H1 (cell line): ENCODE results near the gene PLEKHG4.

ENCODE experiments used
- ATF2 ChIP-seq: IDR thresholded peaks from 2 replicates; pipeline ENCODE4 v1.6.1; 2012; ENCODE audit warnings: low read length, inconsistent platforms
- CBX5 ChIP-seq: fragments of 300-800, 300-1000 bp; sonication (generic); IDR thresholded peaks from 2 replicates; pipeline ENCODE4 v1.7.1; 2016; ENCODE audit warnings: antibody characterized with exemption, low read length, low read depth
- CTCF ChIP-seq, 3 experiments: IDR thresholded peaks; 1 replicate in 2 of 3; 2 replicates in 1 of 3; pipeline versions ENCODE4 v1.5.1 to v1.6.1; 2011; ENCODE audit warnings: low read length in 3 of 3, mild to moderate bottlenecking in 3 of 3, inconsistent platforms in 2 of 3, low read depth in 1 of 3, moderate library complexity in 1 of 3; ENCODE audit not compliant: insufficient read depth in 1 of 3; ENCODE audit errors: control extremely low read depth in 1 of 3
- EZH2 ChIP-seq: fragments of 200-600 bp; sonication (generic); IDR thresholded peaks from 2 replicates; pipeline ENCODE4 v1.7.1; 2012; ENCODE audit warnings: low read depth, mild to moderate bottlenecking, moderate library complexity, low read length, inconsistent platforms; ENCODE audit not compliant: severe bottlenecking
- GTF2F1 ChIP-seq: IDR thresholded peaks from 2 replicates; pipeline ENCODE4 v1.6.1; 2012; ENCODE audit warnings: low read depth, low read length, improper control_type of control experiment, borderline replicate concordance
- JUN ChIP-seq: IDR thresholded peaks from 2 replicates; pipeline ENCODE4 v1.6.1; 2011; ENCODE audit warnings: low read depth, mild to moderate bottlenecking, improper control_type of control experiment, low read length
- JUND ChIP-seq: IDR thresholded peaks from 2 replicates; pipeline ENCODE4 v1.6.1; 2011; ENCODE audit warnings: mild to moderate bottlenecking, improper control_type of control experiment, low read length
- POLR2A ChIP-seq, 2 experiments: IDR thresholded peaks; 1 replicate in 1 of 2; 2 replicates in 1 of 2; pipeline ENCODE4 v1.6.1; 2011; ENCODE audit warnings: low read depth in 2 of 2, low read length in 2 of 2, mild to moderate bottlenecking in 2 of 2; ENCODE audit errors: control extremely low read depth in 1 of 2
- POLR2AphosphoS5 ChIP-seq: IDR thresholded peaks from 2 replicates; pipeline ENCODE4 v1.6.1; 2011; ENCODE audit warnings: low read depth, low read length
- RAD21 ChIP-seq, 2 experiments: IDR thresholded peaks in 1 of 2; conservative IDR thresholded peaks in 1 of 2; 2 replicates each; pipeline ENCODE4 v1.6.1; 2011; ENCODE audit warnings: low read depth in 2 of 2, low read length in 2 of 2, improper control_type of control experiment in 1 of 2, inconsistent platforms in 1 of 2, mild to moderate bottlenecking in 1 of 2, moderate library complexity in 1 of 2
- SIN3A ChIP-seq, 2 experiments: IDR thresholded peaks in 1 of 2; conservative IDR thresholded peaks in 1 of 2; 2 replicates each; pipeline ENCODE4 v1.6.1; 2011 to 2012; ENCODE audit warnings: low read length in 2 of 2, improper control_type of control experiment in 1 of 2, low read depth in 1 of 2, mild to moderate bottlenecking in 1 of 2
- TEAD4 ChIP-seq: IDR thresholded peaks from 2 replicates; pipeline ENCODE4 v1.6.1; 2012; ENCODE audit warnings: low read depth, low read length, inconsistent platforms, mixed read lengths
- TF ChIP-seq, protein P1 (sequence below): IDR thresholded peaks from 2 replicates; pipeline ENCODE4 v1.6.1; 2011; ENCODE audit warnings: low read length, improper control_type of control experiment
- TF ChIP-seq, protein P2 (sequence below): IDR thresholded peaks from 2 replicates; pipeline ENCODE4 v1.6.1; 2012; ENCODE audit warnings: inconsistent platforms

DNA sequence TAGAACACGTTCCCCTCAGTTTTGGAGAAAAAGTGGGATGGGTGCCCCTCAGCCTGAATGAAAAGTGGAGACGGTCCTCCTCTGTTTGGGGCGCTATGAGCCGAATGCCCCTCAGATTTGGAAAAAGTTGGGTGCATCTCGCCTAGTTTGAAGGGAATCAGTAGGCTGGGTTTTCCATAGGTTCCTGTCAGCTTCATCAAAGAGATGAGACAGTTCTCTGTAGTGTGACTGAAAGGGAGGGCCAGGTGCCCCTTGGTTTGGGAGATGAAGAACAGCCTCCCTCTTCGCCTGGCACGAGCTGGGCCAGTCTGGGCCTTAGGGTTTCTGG lies 31.3 kb upstream of the PLEKHG4 start:
- no peak for TF ChIP-seq GTF2F1
- TF ChIP-seq, protein P1, sequence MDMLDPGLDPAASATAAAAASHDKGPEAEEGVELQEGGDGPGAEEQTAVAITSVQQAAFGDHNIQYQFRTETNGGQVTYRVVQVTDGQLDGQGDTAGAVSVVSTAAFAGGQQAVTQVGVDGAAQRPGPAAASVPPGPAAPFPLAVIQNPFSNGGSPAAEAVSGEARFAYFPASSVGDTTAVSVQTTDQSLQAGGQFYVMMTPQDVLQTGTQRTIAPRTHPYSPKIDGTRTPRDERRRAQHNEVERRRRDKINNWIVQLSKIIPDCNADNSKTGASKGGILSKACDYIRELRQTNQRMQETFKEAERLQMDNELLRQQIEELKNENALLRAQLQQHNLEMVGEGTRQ: no peak
- TF ChIP-seq EZH2: no peak
- no peak for TF ChIP-seq JUN
- no peak for TF ChIP-seq CTCF (IDR thresholded peaks at IDR 0.05; ENCODE audit: control extremely low read depth in 1 of 3, insufficient read depth in 1 of 3, low read depth in 1 of 3, low read length in 3 of 3)
- no peak for TF ChIP-seq POLR2A (IDR thresholded peaks at IDR 0.05; ENCODE audit: control extremely low read depth in 1 of 2, low read depth in 2 of 2, low read length in 2 of 2)
- no peak for TF ChIP-seq POLR2AphosphoS5
- TF ChIP-seq CBX5: no peak
- no peak for TF ChIP-seq RAD21 (IDR thresholded peaks at IDR 0.05 in 1 of 2, conservative IDR thresholded peaks at IDR 0.05 in 1 of 2; ENCODE audit: low read depth in 2 of 2, low read length in 2 of 2)
- TF ChIP-seq JUND: no peak
- TF ChIP-seq SIN3A (conservative IDR thresholded peaks at IDR 0.05 in 1 of 2, IDR thresholded peaks at IDR 0.05 in 1 of 2; ENCODE audit: low read depth in 1 of 2, low read length in 2 of 2): 0 out of 4 replicates have a peak, but pooled peaks of 1 of the 2 experiments have one; percentile 41
- TF ChIP-seq TEAD4: no peak
- TF ChIP-seq ATF2: no peak
- TF ChIP-seq, protein P2, sequence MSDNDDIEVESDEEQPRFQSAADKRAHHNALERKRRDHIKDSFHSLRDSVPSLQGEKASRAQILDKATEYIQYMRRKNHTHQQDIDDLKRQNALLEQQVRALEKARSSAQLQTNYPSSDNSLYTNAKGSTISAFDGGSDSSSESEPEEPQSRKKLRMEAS: no peak; the same call in 1 of the 2 replicates
